ENCODE data around the gene CDYL2. TPM values are rescaled to one million over a fixed set of nuclear protein-coding genes. Genes with fewer than 3 reads are reported as not detected.
"Not testable (repeated sequence)": the region's sequence is repeated elsewhere in the genome, so short reads cannot be mapped to it uniquely, and the experiment has no call there.

CDYL2 gene, protein sequence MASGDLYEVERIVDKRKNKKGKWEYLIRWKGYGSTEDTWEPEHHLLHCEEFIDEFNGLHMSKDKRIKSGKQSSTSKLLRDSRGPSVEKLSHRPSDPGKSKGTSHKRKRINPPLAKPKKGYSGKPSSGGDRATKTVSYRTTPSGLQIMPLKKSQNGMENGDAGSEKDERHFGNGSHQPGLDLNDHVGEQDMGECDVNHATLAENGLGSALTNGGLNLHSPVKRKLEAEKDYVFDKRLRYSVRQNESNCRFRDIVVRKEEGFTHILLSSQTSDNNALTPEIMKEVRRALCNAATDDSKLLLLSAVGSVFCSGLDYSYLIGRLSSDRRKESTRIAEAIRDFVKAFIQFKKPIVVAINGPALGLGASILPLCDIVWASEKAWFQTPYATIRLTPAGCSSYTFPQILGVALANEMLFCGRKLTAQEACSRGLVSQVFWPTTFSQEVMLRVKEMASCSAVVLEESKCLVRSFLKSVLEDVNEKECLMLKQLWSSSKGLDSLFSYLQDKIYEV
- 4.6 TPM for polyA plus RNA-seq (2013, experiment 1 of 2; ENCODE audit: insufficient read length)
- 4.4 TPM for polyA plus RNA-seq (2013, experiment 2 of 2; ENCODE audit: insufficient read length)

DNA sequence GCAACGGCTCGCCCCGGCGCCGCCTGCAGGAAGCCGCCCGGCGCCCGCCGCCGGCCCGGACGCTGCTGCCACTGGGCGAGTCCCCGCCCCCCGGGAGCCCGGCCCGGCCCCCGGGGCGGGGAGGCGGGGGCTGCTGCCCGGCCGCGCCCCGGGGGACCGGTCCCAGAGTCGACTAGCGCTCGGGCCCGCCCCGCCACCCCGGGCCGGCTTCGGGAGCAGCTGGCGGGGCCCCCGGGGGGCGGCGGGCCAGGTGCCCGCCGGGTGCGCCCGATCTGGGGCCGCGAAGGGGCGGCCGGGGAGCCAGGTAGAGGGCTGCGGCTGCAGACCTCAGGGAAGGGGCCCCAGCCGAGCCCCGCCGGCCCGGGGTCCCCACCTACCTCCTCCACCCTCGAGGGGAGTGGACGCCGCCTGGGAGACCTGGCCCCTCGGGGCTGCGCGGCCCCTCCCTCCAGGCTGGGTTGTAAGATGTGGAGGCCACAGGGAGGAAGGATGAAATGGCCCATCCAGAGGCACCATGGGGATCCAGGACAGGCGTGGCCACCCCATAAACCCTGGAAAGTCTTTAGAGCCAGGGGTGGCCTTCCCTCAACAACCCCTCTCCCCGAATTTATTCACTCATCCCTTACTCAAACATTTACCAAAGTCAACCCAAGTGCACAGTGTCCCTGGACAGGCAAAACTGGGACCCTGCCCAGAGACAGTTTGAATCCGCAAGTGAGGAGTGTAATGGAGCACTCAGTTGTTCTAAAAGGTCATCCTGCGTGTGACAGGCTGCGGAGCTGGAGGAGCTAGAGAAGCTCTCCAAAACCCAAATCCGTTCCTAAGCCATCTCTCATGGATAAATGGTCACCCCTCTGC lies at the start of gene CDYL2:
Gene CDYL2 (minus strand): TSS at position 73 of the 858 bp plus-strand sequence. CDS start 425 bp downstream, outside the sequence.
- DNase-seq, result peak; percentile 65

DNA sequence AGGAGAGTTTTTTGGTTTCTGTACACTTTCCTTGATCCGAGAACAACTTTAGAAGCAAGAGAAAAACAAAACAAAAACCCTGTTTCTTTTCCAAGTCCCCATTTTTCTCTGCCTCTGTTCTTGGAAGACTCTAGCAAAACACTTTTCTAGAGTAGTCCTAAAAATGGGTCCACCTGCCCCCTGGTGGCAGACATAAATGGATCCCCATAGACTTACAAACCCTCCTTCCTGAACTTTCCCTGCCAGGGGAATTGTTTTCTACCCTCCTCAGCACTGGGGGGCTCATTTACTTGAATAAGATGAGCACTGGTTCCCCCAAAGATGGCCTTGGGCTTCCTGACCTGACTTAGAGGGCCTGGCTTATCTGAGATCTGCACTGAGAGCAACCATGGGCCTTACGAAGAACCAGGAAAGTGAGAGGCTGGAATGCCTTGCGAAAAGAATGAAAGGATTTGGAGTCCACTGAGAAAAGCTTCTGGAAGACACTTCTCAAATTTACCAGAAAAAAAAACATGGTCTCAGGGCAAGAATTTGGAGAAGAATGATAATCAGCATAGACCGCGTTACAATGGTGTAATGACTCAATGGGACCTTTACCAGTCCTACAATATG lies 48.0 kb upstream of the CDYL2 start:
- peak; percentile 9 for DNase-seq

DNA sequence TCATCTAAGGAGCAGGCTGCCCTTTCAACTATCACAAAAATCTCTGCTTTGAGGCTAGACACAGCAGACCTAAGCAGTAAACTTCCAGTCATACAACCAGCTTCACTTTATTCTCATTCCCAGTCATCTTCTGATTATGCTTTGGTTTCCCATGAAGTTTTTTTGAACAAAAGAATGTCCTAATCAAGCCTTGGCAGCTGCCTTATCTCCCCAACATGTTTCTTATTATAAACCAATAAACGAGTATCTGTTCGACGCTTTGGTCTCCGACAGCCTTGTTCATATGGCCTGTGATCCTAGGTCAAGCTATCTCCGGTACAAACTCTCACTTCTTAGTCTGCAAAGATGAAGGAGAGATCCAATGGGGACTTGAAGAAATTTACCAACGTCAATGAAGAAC lies 47.4 kb upstream of the CDYL2 start:
- no peak for DNase-seq

DNA sequence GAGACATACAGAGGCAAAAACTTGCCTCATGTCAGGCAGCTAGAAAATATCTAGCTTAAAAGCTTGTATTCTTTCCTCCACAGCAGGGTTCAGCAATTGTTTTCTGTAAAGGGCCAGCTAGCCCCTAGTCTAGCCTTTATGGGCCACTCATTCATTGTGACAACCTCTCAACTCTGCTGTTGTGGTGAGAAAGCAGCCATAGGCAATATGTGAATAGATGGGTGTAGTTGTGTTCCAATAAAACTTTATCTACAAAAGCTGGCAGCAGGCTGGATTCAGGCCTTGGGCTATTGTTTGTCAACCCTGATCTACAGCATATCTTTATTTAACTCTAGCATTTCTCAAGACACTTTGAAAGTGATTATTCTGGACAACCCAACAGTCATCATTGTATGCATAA lies 46.4 kb upstream of the CDYL2 start:
- DNase-seq, result no peak

DNA sequence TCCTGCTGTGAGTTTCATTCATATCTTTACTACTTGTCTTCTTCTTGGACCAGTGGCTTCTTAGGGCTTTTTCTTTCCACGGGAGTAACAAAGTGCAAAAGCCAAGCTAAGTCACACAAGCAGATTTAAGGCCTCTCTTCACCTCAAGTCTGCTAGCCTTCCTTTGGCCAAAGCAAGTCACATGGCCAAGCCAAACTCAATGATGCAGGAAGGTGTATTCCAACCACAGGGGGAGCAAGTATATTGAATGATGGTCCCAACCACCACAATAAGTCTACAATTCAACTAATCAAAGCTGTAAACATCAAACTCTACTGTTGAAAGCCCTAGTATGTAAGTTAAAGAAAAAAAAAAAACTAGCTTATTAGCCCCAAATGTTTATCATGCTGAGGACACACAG lies 44.5 kb upstream of the CDYL2 start:
- DNase-seq, result no peak

DNA sequence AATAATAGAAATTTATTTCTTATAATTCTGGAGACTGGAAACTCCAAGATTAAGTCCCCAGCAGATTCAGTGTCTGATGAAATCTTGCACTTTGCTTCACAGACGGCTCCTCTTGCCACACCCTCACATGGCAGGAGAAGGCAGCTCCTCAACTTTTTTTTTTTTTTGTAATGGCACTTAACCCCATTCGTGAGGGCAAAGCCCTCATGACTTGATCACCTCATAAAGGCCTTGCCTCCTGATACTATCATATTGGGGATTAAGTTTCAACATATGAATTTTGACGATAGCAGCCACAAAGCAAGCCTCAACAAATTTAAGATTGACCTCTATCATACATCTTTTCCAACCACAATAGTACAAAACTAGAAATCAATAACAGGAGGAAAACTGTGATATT lies 42.3 kb upstream of the CDYL2 start:
- no peak for DNase-seq

DNA sequence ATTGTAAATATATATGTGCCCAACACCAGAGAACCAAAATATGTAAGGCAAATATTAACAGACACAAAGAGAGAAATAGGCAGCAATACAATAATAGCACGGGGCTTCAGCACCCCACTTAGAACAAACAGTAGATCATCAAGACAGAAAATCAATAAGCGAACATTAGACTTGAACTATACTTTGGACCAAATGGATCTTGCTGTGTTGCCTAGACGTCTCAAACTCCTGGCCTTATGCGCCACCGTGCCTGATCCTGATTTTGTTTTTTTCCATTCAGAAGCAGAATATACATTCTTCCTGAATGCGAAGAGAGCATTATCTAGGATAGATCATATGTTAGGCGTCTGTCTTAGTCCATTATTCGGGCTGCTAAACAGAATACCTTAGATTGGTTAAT lies 41.9 kb upstream of the CDYL2 start:
- no peak for DNase-seq

DNA sequence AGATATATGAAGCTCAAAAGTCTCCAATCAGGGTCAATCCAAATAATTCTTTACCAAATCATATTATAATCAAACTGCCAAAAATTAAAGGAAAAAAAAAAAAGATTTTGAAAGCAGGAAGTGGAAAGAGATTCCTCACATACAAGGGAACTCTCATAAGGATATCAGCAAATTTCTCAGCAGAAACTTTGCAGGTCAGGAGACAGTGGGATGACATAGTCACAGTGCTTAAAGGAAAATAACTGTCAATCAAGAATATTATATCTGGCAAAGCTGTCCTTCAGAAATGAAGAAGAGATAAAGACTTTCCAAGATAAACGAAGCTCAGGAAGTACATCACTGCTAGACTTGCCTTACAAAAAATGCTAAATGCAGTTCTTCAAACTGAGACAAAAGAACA lies 40.0 kb upstream of the CDYL2 start:
- no peak for DNase-seq

DNA sequence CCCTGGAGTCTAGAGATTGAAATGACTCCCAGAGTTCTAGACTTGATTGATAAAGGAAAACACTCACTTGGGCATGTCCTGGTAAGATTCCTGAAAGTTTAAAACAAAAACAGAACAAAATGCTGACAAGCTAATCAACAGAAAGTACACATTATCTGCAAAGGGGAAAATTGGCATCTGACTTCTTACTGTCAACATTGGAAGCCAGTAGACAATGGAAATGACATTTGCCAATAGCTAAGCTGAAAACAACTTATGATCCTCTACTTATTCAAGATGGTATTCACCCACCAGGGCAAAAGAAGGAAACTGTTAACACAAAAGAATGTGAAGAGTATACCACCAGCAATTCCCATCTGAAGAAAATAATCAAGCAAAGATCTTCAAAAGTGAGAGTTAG lies 36.8 kb upstream of the CDYL2 start:
- no peak for DNase-seq

DNA sequence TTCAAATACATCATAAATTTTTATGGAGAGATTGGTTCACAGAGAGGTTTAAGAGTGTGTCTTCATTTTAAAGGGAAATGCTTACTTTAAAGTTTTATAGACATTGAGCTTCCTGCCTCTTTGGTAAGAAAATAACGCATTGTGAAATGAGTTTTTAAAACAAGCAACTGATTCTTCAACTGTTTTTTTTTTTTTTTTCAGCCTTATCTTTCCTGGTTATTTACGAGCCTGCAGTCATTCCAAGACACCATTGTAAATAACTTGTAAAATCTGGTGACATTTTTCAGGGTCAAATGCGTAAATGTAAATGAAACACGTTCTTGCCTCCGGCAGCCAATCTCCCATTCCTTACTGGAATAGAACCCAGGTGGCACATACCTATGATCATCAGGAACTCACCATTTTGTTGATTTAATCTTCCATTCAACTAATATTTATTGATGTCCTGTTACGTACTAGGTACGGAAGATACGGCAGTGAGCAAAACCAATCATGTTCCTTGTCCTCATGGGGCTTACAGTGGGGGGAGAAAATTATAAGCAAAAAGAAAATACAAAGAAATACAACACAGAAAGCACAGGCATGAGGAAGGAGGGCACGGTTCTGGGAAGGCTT lies 33.2 kb upstream of the CDYL2 start:
- DNase-seq, result no peak

DNA sequence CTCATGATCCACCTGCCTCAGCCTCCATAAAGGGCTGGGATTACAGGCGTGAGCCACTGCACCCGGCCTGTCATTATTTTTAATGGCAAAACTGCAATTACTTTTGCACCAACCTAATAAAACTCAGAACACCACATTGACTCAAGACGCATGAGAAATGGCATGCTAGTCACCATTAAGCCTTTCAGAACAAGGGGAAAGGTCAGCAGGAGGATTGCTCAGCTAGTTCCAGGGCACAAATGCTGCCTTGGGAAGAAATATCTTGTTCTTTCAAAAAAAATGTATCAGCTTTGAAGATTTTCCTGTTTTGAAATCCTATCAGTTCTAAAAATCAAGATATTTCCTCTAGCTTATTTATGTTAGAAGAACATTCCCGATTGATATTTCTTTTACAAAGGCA lies 32.4 kb upstream of the CDYL2 start:
- no peak for DNase-seq

DNA sequence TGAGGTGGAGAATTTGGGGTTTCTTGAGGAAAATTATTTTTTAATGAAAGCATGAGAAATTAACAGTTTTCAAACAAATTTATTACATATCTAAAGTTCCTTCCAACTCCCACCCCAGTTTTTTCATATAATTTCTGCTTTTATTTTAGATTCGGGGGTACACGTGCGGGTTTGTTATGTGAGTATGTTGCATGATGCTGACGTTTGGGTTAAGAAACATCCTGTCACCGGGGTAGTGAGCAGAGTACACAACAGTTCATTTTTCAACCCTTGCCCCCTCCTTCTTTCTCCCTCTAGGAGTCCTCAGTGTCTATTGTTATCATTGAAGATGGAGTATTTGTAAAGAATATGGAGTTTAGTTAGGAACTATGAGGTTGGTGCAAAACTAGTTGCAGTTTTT lies 31.8 kb upstream of the CDYL2 start:
- DNase-seq, result no peak

DNA sequence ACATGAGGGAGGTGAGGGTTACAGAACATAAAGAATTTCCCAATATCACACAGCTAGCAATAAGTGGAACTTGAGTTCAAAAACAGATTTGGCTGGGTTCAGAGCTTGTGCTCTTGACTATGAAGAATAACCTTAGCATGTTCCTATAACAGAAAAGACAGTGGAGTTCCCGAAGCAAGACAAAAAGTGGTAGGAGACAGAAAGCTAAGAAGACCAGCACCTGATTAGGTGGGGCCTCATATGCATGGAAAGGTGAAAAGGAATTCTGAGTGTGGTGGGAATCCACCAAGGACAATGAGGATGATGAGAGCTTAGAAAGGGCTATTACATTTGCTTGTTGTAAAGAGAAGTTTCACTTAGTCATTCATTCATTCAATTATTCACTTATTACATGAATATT lies 26.6 kb upstream of the CDYL2 start:
- DNase-seq, result no peak

DNA sequence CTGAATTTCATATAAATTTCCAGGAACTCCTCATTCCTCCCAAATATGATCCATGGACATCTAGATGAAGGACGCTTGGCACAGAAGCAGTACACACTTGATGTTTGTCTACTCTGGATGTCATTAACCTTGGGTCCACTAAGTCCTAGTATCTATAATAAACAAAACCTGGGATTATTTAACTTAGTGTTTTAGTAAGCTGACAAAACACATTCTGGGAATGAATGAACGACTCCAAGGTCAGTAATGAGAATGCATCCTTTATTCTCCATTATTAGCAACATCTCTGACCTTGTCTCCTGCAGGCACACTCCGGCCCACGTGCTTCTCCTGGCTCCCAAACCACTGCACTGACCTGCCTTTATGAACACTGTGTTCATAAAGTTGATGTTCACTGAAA lies 24.1 kb upstream of the CDYL2 start:
- no peak for DNase-seq

DNA sequence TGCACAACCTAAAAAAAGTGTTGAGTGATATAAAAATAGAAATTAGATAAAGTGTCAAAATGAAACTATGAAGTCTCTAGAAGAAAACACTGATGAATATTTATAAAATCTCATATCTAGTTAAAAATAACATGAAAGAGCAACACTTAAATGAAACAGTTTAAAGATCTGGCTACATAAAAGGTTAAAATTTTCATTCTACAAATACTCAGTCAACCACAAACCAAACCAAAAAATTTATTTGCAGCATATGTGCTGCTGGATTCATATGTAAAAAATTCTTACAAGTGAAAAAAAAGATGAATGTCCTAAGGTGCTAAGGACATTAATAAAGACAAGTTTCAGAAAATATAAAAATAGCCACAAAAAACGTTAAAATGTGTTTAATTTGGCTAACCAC lies 22.6 kb upstream of the CDYL2 start:
- no peak for DNase-seq

DNA sequence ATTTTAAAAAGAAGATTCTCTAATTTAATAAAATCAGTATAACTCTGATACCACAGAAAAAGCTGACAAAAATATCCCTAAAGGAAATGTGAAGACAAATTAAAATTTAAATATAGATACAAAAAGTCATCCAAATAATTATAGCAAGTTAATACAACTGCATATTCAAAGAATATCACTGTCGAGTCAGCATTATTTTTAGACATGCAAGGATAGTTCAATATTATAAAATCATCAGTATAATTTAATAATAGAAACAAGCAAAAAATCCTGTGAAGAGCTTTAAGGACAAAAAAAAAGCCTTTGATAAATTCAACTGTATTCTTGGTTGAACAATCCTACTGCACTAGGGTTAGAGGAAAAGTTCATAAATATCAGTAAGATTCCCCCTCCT lies 21.0 kb upstream of the CDYL2 start:
- no peak for DNase-seq

DNA sequence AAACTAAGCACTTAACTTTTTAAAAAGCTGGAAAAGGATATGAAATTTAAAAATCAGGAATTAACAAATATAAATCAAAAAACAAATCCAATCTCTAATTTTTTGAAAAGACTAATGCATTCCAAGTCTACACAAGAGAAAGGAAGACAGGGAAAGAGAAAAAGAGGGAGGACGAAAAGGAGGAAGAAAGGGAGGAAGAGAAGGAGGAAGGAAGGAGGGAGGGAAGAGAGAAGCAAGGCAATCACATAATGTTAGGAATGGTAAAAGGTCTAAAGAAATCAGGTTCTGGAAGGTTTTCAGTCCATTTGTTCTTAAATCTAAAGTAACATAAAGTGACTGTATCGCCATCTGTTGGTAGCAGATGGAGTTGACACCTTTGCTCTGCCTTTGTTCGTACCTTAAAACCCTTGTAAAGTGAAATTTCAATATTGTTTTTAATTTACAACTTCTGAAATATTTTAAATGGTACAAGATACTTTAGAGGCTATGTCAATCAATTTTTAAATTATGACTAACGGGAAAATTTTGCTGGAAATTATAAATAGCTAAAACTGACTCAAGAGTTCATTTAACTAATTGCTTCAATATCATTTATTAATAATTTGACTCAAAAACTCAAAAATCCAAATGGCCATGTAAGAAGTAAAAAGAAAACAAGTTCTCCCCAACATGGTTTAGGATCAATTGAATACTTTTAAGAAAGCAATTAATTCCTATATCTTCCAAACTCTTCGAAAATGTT lies 20.4 kb upstream of the CDYL2 start:
- DNase-seq, result peak; percentile 49

DNA sequence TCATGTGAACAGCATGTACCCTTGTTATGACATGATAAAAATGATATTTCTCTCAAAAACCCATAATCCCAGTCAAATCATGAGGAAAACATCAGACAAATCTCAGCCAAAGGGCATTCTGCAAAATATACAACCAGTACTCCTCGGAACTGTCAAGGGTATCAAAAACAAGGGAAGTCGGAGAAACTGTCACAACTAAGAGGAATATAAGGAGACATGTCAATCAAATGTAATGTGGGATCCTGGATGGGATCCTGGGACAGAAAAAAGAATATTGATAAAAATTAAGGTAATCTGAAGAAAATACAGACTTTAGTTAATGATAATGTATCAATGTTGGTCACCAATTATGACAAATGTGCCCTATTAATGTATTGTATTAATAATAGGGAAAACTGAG lies 15.6 kb upstream of the CDYL2 start:
- no peak for DNase-seq

DNA sequence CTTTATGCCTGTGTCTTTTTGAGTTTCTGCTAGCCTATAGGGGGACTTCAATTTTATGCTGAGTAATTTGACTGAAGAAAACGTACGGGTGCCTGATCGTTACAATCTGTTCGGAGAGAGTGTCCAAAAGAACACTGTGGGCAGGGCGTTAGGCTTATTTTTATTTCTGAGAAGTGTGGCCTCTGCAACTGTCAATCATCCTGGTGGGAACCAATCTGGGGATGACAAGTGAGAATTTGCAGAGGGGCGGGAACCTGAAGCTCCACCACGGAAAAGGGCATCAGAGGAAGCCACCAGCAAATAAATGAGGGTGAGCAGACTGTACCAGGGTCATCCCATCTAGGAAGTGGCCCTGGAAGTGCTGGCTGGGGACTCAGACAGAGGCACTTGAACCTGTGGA lies 12.0 kb upstream of the CDYL2 start:
- DNase-seq, result no peak

DNA sequence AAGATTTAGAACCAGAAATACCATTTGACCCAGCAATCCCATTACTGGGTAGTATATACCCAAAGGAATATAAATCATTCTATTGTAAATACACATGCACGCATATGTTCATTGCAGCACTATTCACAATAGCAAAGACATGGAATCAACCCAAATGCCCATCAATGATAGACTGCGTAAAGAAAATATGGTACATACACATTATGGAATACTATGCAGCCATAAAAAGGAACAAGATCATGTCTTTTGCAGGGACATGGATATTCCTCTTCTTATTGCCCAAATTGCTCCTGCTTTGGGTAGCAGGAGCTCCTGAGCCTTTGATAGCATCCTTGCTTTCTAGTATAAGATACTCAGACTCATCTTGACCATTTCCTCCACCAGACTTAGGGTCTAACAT lies 10.9 kb upstream of the CDYL2 start:
- not testable (repeated sequence) for DNase-seq

DNA sequence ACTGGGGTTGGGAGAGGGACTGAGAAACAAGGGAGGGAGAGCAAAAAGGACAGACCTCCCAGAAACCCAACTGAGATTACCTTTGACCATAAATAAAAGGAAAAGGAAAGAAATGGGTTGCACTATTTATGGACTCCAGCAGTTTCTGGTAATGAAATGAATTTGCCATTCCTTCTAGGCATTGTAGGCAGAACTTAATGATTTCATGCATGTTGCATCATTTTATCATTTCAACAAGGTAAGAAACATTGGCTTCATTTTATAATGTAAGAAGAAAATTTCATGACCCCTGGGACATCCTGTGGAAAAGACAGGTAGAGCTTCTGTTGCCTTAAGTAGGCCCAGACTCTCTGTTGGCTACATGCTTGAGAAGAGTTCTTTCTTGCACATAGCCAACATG lies 8.2 kb upstream of the CDYL2 start:
- DNase-seq, result no peak

DNA sequence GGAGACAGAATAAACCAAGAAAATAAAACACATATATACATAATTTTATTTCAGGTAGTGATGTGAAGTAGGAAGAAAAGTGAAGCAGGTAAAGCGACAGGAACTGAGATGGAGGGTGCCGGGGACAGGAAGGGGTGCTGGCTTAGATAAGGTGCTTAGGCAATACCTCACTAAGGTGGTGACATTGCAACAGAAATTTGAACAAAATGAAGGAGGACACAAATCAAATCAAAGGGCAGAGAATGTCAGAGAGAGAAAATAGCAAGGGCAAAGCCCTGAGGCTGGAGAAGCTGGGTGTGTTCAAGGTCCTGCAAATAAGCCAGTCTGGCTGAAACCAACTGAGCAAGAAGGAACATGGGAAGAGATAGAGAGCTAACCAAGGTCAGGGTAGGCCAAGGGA lies 5.0 kb upstream of the CDYL2 start:
- DNase-seq, result no peak
